OCI-LY1 (cell line): ENCODE data around the gene PMEPA1.

Source experiments
- H2AFZ ChIP-seq: fragments of 200-600 bp; sonication (generic), shearing (Covaris generic); 2 replicates; pipeline ENCODE4 v1.6.0; 2014; ENCODE audit warnings: antibody characterized with exemption, mild to moderate bottlenecking, low read length
- H3F3A ChIP-seq: fragments of 200-600 bp; sonication (generic), shearing (Covaris generic); 2 replicates; pipeline ENCODE4 v1.6.0; 2014; ENCODE audit warnings: mild to moderate bottlenecking, antibody characterized with exemption, low read length, moderate library complexity; ENCODE audit not compliant: insufficient read depth
- H3K27ac ChIP-seq: fragments of 200-600 bp; sonication (generic); 2 replicates; pipeline ENCODE4 v1.5.1; 2014; ENCODE audit warnings: low read length, mixed run types, mild to moderate bottlenecking, low read depth; ENCODE audit not compliant: poor library complexity, severe bottlenecking
- H3K27me3 ChIP-seq: fragments of 200-600 bp; sonication (generic); 2 replicates; pipeline ENCODE4 v1.6.0; 2014; ENCODE audit warnings: antibody characterized with exemption, mild to moderate bottlenecking, low read length, moderate library complexity; ENCODE audit not compliant: insufficient read depth
- H3K36me3 ChIP-seq: fragments of 200-600 bp; sonication (generic); 2 replicates; pipeline ENCODE4 v1.6.1; 2014; ENCODE audit warnings: mild to moderate bottlenecking, antibody characterized with exemption, low read length, moderate library complexity, mixed read lengths; ENCODE audit not compliant: insufficient read depth
- H3K4me1 ChIP-seq: fragments of 200-600 bp; sonication (generic); 2 replicates; pipeline ENCODE4 v1.5.1; 2014; ENCODE audit warnings: mild to moderate bottlenecking, low read length, moderate library complexity; ENCODE audit not compliant: insufficient read depth, severe bottlenecking
- H3K4me2 ChIP-seq: fragments of 200-600 bp; sonication (generic), shearing (Covaris generic); 2 replicates; pipeline ENCODE4 v1.6.1; 2014; ENCODE audit warnings: low read length
- H3K4me3 ChIP-seq: fragments of 200-600 bp; sonication (generic); 2 replicates; pipeline ENCODE4 v1.5.1; 2014; ENCODE audit warnings: low read length, low read depth, mild to moderate bottlenecking, mixed read lengths; ENCODE audit not compliant: poor library complexity, severe bottlenecking
- H3K79me2 ChIP-seq: fragments of 200-600 bp; shearing (Covaris generic); 2 replicates; pipeline ENCODE4 v1.6.1; 2016; ENCODE audit warnings: mixed run types, low read length, mixed read lengths; ENCODE audit not compliant: insufficient read depth
- H3K9ac ChIP-seq: fragments of 200-600 bp; sonication (generic), shearing (Covaris generic); 2 replicates; pipeline ENCODE4 v1.6.1; 2014; ENCODE audit warnings: mild to moderate bottlenecking, low read length, mixed read lengths
- H3K9me2 ChIP-seq: fragments of 200-600 bp; sonication (generic), shearing (Covaris generic); 2 replicates; pipeline ENCODE4 v1.6.1; 2014; ENCODE audit warnings: low read depth, mild to moderate bottlenecking, low read length, mixed read lengths
- H3K9me3 ChIP-seq: fragments of 200-600 bp; shearing (Covaris generic); 2 replicates; pipeline ENCODE4 v1.6.1; 2014; ENCODE audit warnings: low read length, mixed read lengths
- H4K20me1 ChIP-seq: fragments of 200-600 bp; sonication (generic), shearing (Covaris generic); 2 replicates; pipeline ENCODE4 v1.6.0; 2016; ENCODE audit warnings: mild to moderate bottlenecking, low read length; ENCODE audit not compliant: insufficient read depth
- CTCF ChIP-seq: fragments of 200-600 bp; sonication (generic), shearing (Covaris generic); IDR thresholded peaks from 2 replicates; pipeline ENCODE4 v1.5.1; 2017; ENCODE audit warnings: mild to moderate bottlenecking, antibody characterized with exemption, low read length, moderate library complexity, mixed read lengths
- EZH2 ChIP-seq: fragments of 200-600 bp; sonication (generic), shearing (Covaris generic); IDR thresholded peaks from 2 replicates; pipeline ENCODE4 v1.8.0; 2017; ENCODE audit warnings: borderline replicate concordance, mixed run types, mild to moderate bottlenecking, antibody characterized with exemption, low read length, moderate library complexity, mixed read lengths

Gene PMEPA1

GRCh38 chr20:57666834-57667157 lies 43.0 kb downstream of the PMEPA1 start:
- no peaks in the 10 kb centered on the region for H3K9me2 ChIP-seq
- no peaks in the 10 kb centered on the region for H4K20me1 ChIP-seq
- no peaks in the 10 kb centered on the region for H3K36me3 ChIP-seq
- no peak overlapping the region for H2AFZ ChIP-seq
- no peaks in the 10 kb centered on the region for H3K79me2 ChIP-seq
- H3K27me3 ChIP-seq, result peaks cover 10% of the 10 kb centered on the region; the same call in 1 of the 2 replicates
- H3K4me1 ChIP-seq, result no peaks in the 10 kb centered on the region
- no peaks in the 10 kb centered on the region for H3K9me3 ChIP-seq
- H3K27ac ChIP-seq, result no peak overlapping the region
- no peak overlapping the region for H3K4me2 ChIP-seq
- no peaks in the 10 kb centered on the region for H3F3A ChIP-seq
- H3K4me3 ChIP-seq, result no peak overlapping the region
- TF ChIP-seq EZH2 (no peak), CTCF (no peak)
- no peak overlapping the region for H3K9ac ChIP-seq

- Histone ChIP-seq H3K9ac (no peak overlapping the region), H3K79me2 (no peaks in the 10 kb centered on the region), H3K9me2 (no peaks in the 10 kb centered on the region), H3K4me3 (no peak overlapping the region), H2AFZ (no peak overlapping the region), H3K27me3 (peaks cover 10% of the 10 kb centered on the region; the same call in 1 of the 2 replicates), H3K9me3 (no peaks in the 10 kb centered on the region), H3K4me1 (no peaks in the 10 kb centered on the region), H4K20me1 (no peaks in the 10 kb centered on the region), H3K36me3 (no peaks in the 10 kb centered on the region), H3K27ac (no peak overlapping the region), H3K4me2 (no peak overlapping the region), H3F3A (no peaks in the 10 kb centered on the region)
- no peak for TF ChIP-seq EZH2
- TF ChIP-seq CTCF, result no peak
These were observed 43.5 kb downstream of the PMEPA1 start for GRCh38 chr20:57666106-57666833.

- H3K27me3 ChIP-seq, result peaks cover 10% of the 10 kb centered on the region; the same call in 1 of the 2 replicates
- no peak overlapping the region for H3K9ac ChIP-seq
- no peaks in the 10 kb centered on the region for H3F3A ChIP-seq
- no peaks in the 10 kb centered on the region for H3K9me3 ChIP-seq
- no peak for TF ChIP-seq CTCF
- no peak for TF ChIP-seq EZH2
- no peaks in the 10 kb centered on the region for H3K4me1 ChIP-seq
- H3K9me2 ChIP-seq, result no peaks in the 10 kb centered on the region
- no peaks in the 10 kb centered on the region for H3K79me2 ChIP-seq
- no peak overlapping the region for H3K4me2 ChIP-seq
- no peaks in the 10 kb centered on the region for H3K36me3 ChIP-seq
- H3K27ac ChIP-seq, result no peak overlapping the region
- H4K20me1 ChIP-seq, result no peaks in the 10 kb centered on the region
- no peak overlapping the region for H2AFZ ChIP-seq
- H3K4me3 ChIP-seq, result no peak overlapping the region
These were observed 44.2 kb downstream of the PMEPA1 start for GRCh38 chr20:57665589-57665971.
